ENCODE results near the gene ZNF76.

ZNF76 gene

GRCh38 chr6:35341557-35341956 is 82.0 kb downstream of the ZNF76 start:
- no peak for DNase-seq

DNA sequence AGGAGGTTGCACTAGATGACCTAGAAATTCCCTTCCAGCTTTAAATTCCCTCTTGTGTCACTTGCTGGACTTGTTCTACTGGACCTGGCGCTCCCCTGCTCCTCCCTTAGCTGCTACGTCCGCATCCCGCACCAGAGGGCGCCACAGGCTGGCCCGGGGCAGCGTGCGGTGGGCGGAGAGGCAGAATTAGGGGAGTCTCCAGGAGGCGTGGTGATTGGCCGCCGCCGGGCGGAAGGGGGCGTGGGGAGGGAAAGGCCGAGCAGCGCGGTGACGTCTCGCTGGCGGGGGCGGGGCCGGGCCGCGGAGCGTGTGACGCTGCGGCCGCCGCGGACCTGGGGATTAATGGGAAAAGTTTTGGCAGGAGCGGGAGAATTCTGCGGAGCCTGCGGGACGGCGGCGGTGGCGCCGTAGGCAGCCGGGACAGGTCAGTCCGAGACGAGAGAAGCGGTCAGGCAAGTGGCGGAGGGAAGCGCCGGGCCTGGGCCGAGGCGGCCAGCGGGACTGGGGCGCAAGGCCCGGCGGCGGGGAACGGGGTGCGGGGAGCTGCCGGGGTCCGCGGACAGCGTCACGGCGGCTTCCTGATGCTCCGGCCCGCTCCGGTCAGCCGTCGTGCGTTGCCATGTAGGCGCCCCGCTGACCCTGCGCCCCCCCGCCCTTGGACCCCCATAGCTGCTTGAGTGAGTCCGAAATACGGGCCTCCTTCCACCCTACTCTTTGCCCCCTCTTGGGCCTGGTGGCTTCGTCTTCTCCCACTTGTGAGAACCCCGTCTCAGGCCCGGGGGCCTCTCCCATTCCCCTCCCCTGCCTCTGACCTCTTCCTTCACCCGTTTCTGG is 82.9 kb downstream of the ZNF76 start, which contains the start of gene PPARD:
PPARD (plus strand) TSS at position 301 of the 834 bp plus-strand sequence. CDS start 68,530 bp downstream, outside the sequence.
- peak; percentile 92 for DNase-seq

DNA sequence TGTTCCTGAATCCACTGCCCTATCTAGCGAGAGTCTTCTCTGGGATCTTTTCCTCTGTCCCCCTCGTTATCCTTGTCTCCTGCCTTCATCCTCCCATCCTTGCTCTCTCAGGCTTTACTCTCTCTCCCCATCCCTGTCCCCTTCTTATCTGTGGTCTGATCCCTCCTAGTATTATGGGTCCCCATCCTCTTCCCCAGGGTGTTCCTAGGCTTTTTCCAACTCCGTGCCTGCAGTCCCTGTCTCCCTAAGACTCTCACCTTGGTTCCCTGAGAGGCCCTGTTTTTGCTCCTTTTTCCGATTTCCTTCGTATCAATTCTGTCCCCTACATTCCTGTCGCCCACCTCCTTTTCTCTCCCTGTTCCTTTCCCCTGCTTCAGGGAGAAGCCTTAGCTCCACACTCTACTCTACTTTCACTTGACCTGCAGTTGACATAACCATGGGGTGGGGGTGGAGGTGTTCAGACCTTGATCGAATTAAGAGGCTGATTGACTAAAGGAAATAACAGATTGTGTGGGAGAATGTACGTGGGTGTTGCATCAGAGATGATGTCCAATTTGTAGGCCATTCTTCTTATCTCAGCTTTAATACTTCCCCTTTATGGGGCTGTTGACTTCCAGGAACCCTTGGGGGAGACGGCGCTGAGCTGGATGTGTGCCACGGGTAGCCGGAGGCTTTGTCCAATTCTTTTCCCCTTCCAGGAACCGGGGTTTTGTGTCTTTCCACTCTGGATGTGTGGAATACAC is 83.7 kb downstream of the ZNF76 start:
- peak; percentile 68 for DNase-seq

- no peak for DNase-seq
Observed at GRCh38 chr6:35343835-35344550, 84.5 kb downstream of the ZNF76 start.

Data from hematopoietic multipotent progenitor cell treated with erythropoietin and hydrocortisone succinate and interleukin-3 and kit ligand, for 8 days (in vitro differentiated cells).